ENCODE measurements around the gene CRYGS. TPM values are rescaled to one million over a fixed set of nuclear protein-coding genes. Genes with fewer than 3 reads are reported as not detected.
"Not testable (repeated sequence)": the region's sequence is repeated elsewhere in the genome, so short reads cannot be mapped to it uniquely, and the experiment has no call there.

CRYGS gene
- 3.5 TPM for polyA plus RNA-seq (ENCODE audit: insufficient read length)

- no peak for DNase-seq
Observed at GRCh38 chr3:186544281-186544680, at the start of gene CRYGS. TSS of gene CRYGS (minus strand) at chr3:186544380. CDS start at chr3:186544326, 54 bp downstream.

DNA sequence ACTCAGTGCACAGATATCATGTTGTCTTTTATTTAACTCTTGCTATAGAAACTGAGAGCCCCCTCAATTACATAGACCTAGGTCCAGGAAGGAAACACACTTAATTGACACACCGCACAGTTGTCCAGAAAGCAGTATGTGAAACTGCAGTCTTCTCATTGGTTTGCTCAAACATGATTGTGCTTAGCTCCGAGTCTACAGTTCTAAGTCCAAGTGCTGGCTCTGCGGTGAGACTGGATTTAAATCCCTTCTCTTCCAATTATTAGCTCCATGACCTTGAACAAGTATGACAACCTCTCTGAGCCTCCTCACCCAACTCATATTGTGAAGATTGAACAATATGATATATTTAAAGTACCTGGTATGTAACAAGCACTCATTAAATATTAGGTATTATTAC is 49.7 kb upstream of the CRYGS start:
- DNase-seq = no peak

GRCh38 chr3:186592682-186593081 is 48.5 kb upstream of the CRYGS start:
- no peak for DNase-seq

- no peak for DNase-seq
Observed at GRCh38 chr3:186590580-186591295, 46.6 kb upstream of the CRYGS start.

GRCh38 chr3:186589856-186590579 is 45.8 kb upstream of the CRYGS start:
- no peak for DNase-seq

DNA sequence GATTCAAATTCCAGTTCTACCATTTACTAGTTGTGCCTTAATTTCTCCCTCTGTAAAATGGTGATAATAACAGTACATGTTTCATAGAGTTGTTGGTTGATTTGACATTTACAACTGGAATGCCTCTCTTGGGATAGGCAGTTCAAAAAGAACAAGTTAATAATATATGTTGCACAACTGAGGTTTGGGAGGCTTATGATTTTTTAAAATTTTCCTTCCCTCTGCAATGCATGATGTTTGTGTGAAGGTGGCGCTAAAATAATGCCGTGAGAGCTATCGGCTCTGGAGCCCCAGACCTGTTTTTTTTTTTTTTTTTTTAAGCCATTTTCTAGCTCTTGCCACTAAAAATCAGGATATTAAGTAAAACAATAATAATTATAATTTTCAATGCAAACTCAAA is 44.9 kb upstream of the CRYGS start:
- no peak for DNase-seq

DNA sequence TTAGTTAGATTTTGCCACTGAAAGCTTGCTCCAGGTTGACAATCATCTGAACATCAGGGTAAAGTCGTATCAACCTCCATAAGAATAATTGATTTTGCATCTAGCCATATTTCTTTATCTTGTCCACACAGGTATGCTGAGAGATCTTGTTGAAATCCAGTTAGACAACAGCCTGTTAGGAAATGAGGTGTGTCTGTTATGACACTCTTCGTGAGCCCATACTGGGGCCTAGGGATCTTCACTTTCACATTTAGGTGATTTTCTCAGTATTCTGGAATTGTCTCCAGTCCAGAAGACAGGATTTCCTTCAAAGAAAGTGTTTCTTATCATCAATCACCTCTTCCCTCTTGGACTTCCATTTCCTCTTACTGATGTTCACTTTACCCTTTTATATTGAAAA is 44.5 kb upstream of the CRYGS start:
- no peak for DNase-seq

- no peak for DNase-seq
Observed at GRCh38 chr3:186587183-186587582, 43.0 kb upstream of the CRYGS start.

DNA sequence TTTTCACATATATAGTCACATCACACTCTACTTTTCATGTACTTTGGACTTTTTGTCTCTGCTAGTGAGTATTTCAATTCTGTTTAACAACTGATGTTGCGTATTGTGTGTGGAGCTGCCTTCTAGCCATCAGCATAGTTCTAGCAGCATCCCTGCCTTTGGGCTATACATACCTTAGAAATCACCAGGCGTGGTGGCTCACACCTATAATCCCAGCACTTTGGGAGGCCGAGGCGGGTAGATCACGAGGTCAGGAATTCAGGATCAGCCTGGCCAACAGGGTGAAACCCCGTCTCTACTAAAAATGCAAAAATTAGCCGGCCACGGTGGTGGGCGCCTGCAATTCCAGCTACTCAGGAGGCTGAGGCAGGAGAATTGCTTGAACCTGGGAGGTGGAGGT is 42.1 kb upstream of the CRYGS start:
- DNase-seq = not testable (repeated sequence)

DNA sequence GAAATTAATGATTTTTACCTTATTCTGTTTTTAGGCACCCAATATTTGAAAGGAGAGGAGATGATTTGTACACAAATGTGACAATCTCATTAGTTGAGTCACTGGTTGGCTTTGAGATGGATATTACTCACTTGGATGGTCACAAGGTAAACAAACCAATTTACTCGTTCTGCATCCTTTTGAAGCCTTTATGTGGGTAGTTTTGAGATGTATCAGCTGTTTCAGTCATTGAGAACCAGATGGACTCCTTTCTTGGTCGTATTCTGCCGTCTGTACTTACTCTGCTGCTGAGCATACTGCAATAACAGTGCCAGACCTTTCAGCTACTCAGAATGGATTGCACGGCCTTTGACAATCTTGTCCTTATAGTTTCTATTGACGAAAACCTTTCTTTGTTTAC is 39.7 kb upstream of the CRYGS start:
- DNase-seq = no peak

DNA sequence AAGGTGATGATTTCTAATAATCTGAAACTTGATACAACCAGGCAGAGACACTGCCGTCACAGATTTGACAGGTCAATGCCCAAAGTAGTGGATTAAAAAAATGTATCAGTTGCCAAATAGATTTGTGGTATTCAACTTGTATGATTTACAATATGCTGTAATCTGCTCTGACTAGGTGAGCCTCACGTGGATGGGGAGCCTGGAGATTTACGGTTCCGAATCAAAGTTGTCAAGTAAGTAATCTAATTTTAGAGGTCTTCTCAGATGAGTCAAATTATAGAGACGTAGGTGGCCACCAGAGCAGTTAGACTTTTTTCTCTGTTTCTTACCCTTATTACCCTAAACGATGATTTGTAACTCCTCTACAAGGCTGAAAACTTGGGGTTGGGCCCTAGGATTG is 38.4 kb upstream of the CRYGS start:
- no peak for DNase-seq

- DNase-seq = no peak
Observed at GRCh38 chr3:186580785-186581184, 36.6 kb upstream of the CRYGS start.

DNA sequence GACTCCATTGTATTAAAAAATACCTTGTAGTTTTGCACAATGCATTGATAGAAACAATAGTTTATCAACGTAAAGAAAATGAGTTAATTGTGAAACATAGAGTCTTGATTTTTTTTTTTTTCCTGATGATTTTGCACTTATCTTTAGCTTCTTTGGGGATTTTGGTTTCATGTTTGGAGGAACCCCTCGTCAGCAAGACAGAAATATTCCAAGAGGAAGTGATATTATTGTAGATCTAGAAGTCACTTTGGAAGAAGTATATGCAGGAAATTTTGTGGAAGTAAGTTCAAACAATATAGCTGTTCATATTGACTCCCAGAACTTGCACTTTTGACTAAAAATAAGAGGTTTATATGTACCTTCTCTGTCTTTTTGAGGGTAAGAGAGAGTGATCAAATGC is 33.3 kb upstream of the CRYGS start:
- no peak for DNase-seq

GRCh38 chr3:186571644-186572013 is 27.4 kb upstream of the CRYGS start:
- no peak for DNase-seq

DNA sequence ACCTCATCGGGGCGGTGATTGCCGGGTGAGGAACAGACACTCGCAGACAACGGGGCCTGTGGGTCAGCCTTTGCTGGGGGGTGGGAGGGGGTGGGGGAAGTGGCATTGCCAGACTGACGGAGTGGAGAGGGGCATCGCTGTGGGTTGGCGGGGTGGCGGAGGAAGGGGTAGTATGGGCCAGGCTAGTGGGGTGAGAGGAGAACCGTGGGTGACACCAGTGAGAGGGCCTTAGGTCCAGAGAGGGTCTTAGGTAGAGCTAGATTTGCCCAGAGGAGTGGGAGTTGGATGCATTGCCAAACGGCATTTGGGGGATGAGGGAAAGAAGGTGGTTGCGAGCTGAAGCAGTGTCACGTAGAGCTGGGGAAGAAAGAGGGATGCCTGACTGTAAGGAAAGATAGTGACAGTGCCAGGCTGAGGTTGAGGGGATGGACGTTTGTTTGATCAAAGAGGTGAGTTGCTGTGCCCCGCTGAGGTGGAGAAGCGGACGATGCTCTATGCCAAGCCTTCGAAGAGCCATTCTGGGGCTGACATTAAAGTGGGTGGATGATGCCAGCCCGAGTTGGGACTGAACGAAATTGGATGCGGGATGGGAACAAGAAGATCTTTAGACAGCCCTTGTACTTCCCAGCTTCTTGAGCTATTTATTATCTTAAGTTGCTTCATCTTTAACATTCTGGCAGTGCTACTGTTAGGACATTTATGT is 26.9 kb upstream of the CRYGS start:
- no peak for DNase-seq

- peak; percentile 100 for DNase-seq
Observed at GRCh38 chr3:186570096-186570940, 26.1 kb upstream of the CRYGS start, which contains the start of gene DNAJB11. TSS of gene DNAJB11 (plus strand) at chr3:186570720. CDS start at chr3:186570898, 178 bp downstream.

DNA sequence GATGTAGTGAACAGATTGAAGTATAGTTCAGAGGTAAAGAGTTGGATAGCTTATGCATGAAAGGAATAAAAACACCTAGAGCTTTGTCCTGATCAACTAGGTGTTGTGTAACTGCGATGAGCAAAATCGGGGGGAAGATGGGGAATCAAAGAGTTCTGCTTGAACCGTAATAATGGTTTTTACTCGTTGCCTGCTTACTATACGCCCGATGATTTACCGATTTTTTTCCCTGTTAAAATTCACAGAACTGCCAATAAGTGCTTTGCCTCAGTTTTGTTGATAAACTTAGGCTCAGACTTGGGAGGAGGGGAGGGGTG is 25.6 kb upstream of the CRYGS start:
- no peak for DNase-seq

- not testable (repeated sequence) for DNase-seq
Observed at GRCh38 chr3:186569361-186569760, 25.2 kb upstream of the CRYGS start.

GRCh38 chr3:186567072-186567921 is 23.1 kb upstream of the CRYGS start, which contains the start of gene TBCCD1:
TSS of gene TBCCD1 (minus strand) at chr3:186567339. CDS start at chr3:186564329, 3,010 bp downstream.
- DNase-seq = peak; percentile 95

- no peak for DNase-seq
Observed at GRCh38 chr3:186566772-186567071, 22.5 kb upstream of the CRYGS start.

- DNase-seq = no peak
Observed at GRCh38 chr3:186564586-186564985, 20.4 kb upstream of the CRYGS start.
